Middle frontal gyrus (tissue), 1 donor: Measurements from ENCODE around the gene MGA.
"Not testable (repeated sequence)": the region's sequence is repeated elsewhere in the genome, so short reads cannot be mapped to it uniquely, and the experiment has no call there.

Source experiments
- DNase-seq: peaks from one replicate; pipeline ENCODE4 v3.0.0-alpha.2; 2015; ENCODE audit warnings: low spot score; ENCODE audit errors: extremely low spot score

Gene MGA

GRCh38 chr15:41714291-41714690, 54.1 kb downstream of the MGA start:
- DNase-seq: no peak

GRCh38 chr15:41716864-41717263, 56.7 kb downstream of the MGA start:
- no peak for DNase-seq

- no peak for DNase-seq
Observed at GRCh38 chr15:41727143-41727542, 66.9 kb downstream of the MGA start.

GRCh38 chr15:41728061-41728460, 67.9 kb downstream of the MGA start:
- DNase-seq: not testable (repeated sequence)

- DNase-seq: no peak
Observed at GRCh38 chr15:41730543-41730942, 70.3 kb downstream of the MGA start.

- DNase-seq: no peak
Observed at GRCh38 chr15:41732483-41732882, 72.3 kb downstream of the MGA start.

GRCh38 chr15:41734079-41734478, 73.9 kb downstream of the MGA start:
- no peak for DNase-seq

- no peak for DNase-seq
Observed at GRCh38 chr15:41735046-41735445, 74.8 kb downstream of the MGA start.

GRCh38 chr15:41735492-41735891, 75.3 kb downstream of the MGA start:
- DNase-seq: not testable (repeated sequence)

GRCh38 chr15:41746802-41747201, 86.6 kb downstream of the MGA start:
- no peak for DNase-seq

GRCh38 chr15:41756198-41756597, 96.0 kb downstream of the MGA start:
- DNase-seq: no peak

GRCh38 chr15:41772720-41773331, 112.6 kb downstream of the MGA start:
- peak; percentile 37 for DNase-seq

- DNase-seq: no peak
Observed at GRCh38 chr15:41773332-41773728, 113.1 kb downstream of the MGA start.

GRCh38 chr15:41773729-41774061, 113.5 kb downstream of the MGA start:
- no peak for DNase-seq

- DNase-seq: peak; percentile 96
Observed at GRCh38 chr15:41774062-41774881, 114.1 kb downstream of the MGA start, which contains the start of gene MAPKBP1. Gene MAPKBP1 (plus strand): TSS chr15:41774484. CDS start chr15:41775276, 792 bp downstream.

GRCh38 chr15:41774882-41775417, 114.7 kb downstream of the MGA start:
- no peak for DNase-seq

- no peak for DNase-seq
Observed at GRCh38 chr15:41775651-41776050, 115.4 kb downstream of the MGA start.

- no peak for DNase-seq
Observed at GRCh38 chr15:41777421-41777973, 117.3 kb downstream of the MGA start.

GRCh38 chr15:41778521-41778920, 118.3 kb downstream of the MGA start:
- no peak for DNase-seq

GRCh38 chr15:41779662-41780157, 119.5 kb downstream of the MGA start:
- no peak for DNase-seq

GRCh38 chr15:41780266-41780665, 120.1 kb downstream of the MGA start:
- no peak for DNase-seq

GRCh38 chr15:41780727-41781126, 120.5 kb downstream of the MGA start:
- no peak for DNase-seq
